NCI-H1436 (cell line): Measurements from ENCODE around the gene TRAF7.

Experiments
- DNase-seq: peaks from one replicate; lab custom pipeline; 2025; lab: John Stamatoyannopoulos, UW

The TRAF7 gene

GRCh38 chr16:2183671-2184070, 28.1 kb downstream of the TRAF7 start:
- DNase-seq: no peak

GRCh38 chr16:2184346-2184745, 28.8 kb downstream of the TRAF7 start:
- DNase-seq: no peak

- no peak for DNase-seq
Measured at GRCh38 chr16:2184962-2185361, 29.4 kb downstream of the TRAF7 start.

GRCh38 chr16:2186064-2186463, 30.5 kb downstream of the TRAF7 start:
- no peak for DNase-seq

- no peak for DNase-seq
Measured at GRCh38 chr16:2186505-2186904, 30.9 kb downstream of the TRAF7 start.

GRCh38 chr16:2187212-2187611, 31.6 kb downstream of the TRAF7 start:
- no peak for DNase-seq

- no peak for DNase-seq
Measured at GRCh38 chr16:2188395-2188794, 32.8 kb downstream of the TRAF7 start.

- DNase-seq: no peak
Measured at GRCh38 chr16:2189252-2189893, 33.8 kb downstream of the TRAF7 start.

- DNase-seq: no peak
Measured at GRCh38 chr16:2190002-2190658, 34.5 kb downstream of the TRAF7 start.

GRCh38 chr16:2190659-2191445, 35.3 kb downstream of the TRAF7 start:
- peak; percentile 31 for DNase-seq

- no peak for DNase-seq
Measured at GRCh38 chr16:2191446-2191706, 35.8 kb downstream of the TRAF7 start.

GRCh38 chr16:2194166-2194834, 38.7 kb downstream of the TRAF7 start:
- peak; percentile 19 for DNase-seq

GRCh38 chr16:2194852-2195321, 39.3 kb downstream of the TRAF7 start:
- peak; percentile 71 for DNase-seq

GRCh38 chr16:2195322-2196161, 40.0 kb downstream of the TRAF7 start:
- no peak for DNase-seq

GRCh38 chr16:2196162-2196980, 40.8 kb downstream of the TRAF7 start, which contains the start of gene CASKIN1:
CASKIN1 (minus strand) TSS chr16:2196605; CDS start chr16:2196432, 173 bp downstream.
- peak; percentile 17 for DNase-seq

- no peak for DNase-seq
Measured at GRCh38 chr16:2196981-2197511, 41.5 kb downstream of the TRAF7 start.

GRCh38 chr16:2197765-2198164, 42.2 kb downstream of the TRAF7 start:
- no peak for DNase-seq

- no peak for DNase-seq
Measured at GRCh38 chr16:2198283-2198682, 42.7 kb downstream of the TRAF7 start.

- no peak for DNase-seq
Measured at GRCh38 chr16:2199095-2199494, 43.5 kb downstream of the TRAF7 start.

- no peak for DNase-seq
Measured at GRCh38 chr16:2199621-2200139, 44.1 kb downstream of the TRAF7 start.
